Effector memory CD4-positive, alpha-beta T cell (primary cell): Measurements from ENCODE around the gene FAM83E.

Source experiments
- DNase-seq, 3 donors: peaks; one replicate each; pipeline ENCODE4 v3.0.0-alpha.2; 2020
- H3K27ac ChIP-seq: 2 replicates; pipeline ENCODE4 v1.7.0; 2013; ENCODE audit warnings: mild to moderate bottlenecking, low read length, moderate library complexity; ENCODE audit not compliant: insufficient read depth, poor library complexity, severe bottlenecking
- H3K27me3 ChIP-seq: replicated peaks from 2 replicates; pipeline ENCODE4 v1.7.0; 2013; ENCODE audit warnings: mild to moderate bottlenecking, low read length; ENCODE audit not compliant: insufficient read depth, control insufficient read depth, poor library complexity, severe bottlenecking
- H3K36me3 ChIP-seq: 2 replicates; pipeline ENCODE4 v1.7.0; 2013; ENCODE audit warnings: mild to moderate bottlenecking, low read length, moderate library complexity; ENCODE audit not compliant: control insufficient read depth, insufficient read depth
- H3K4me1 ChIP-seq: 2 replicates; pipeline ENCODE4 v1.7.0; 2013; ENCODE audit warnings: low read length, mild to moderate bottlenecking; ENCODE audit not compliant: control insufficient read depth, insufficient read depth, poor library complexity, severe bottlenecking
- H3K4me3 ChIP-seq: 2 replicates; pipeline ENCODE4 v1.7.0; 2013; ENCODE audit warnings: low read length, low read depth, mild to moderate bottlenecking; ENCODE audit not compliant: insufficient read depth, poor library complexity, severe bottlenecking
- H3K9me3 ChIP-seq: 2 replicates; pipeline ENCODE4 v1.7.0; 2013; ENCODE audit warnings: mild to moderate bottlenecking, low read length, moderate library complexity; ENCODE audit not compliant: control insufficient read depth

The FAM83E gene

DNA sequence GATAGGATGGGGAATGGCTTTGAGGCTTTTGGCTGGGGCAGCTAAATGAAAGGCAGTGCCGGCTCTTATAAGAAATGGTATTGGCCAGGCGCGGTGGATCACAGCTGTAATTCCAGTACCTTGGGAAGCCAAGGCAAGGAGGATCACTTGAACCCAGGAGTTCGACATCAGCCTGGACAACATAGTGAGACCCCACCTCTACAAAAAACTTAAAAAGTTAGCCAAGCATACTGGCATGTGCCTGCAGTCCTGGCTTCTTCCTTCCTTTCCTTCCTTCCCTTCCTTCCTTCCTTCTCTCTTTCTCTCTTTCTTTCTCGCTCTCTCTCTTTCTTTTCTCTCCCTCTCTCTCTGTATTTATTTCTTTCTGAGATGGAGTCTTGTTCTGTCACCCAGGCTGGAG lies 28.0 kb upstream of the FAM83E start:
- no peak overlapping the region for H3K27ac ChIP-seq
- H3K27me3 ChIP-seq, result no peaks in the 10 kb centered on the region
- no peak overlapping the region for H3K4me3 ChIP-seq
- H3K4me1 ChIP-seq, result peaks cover 26% of the 10 kb centered on the region
- H3K36me3 ChIP-seq, result no peaks in the 10 kb centered on the region
- DNase-seq, result no peak
- H3K9me3 ChIP-seq, result no peaks in the 10 kb centered on the region

DNA sequence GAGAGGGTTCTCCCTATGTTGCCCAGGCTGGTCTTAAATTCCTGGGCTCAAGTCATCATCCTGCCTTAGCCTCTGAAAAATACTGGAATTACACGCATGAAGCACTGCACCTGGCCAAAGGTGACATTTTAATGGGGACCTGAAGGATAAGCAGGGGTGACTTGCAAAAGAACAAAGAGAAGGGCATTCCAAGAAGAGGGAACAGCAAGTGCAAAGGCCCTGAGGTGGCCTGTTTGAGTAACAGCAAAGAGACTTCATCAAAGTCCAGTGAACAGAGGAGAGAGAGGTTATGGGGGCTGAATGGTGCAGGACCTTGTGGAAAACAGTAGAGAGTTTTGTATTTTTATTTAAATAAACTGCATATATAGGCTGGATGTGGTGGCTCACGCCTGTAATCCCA lies 27.0 kb upstream of the FAM83E start:
- H3K4me3 ChIP-seq, result no peak overlapping the region
- H3K27ac ChIP-seq, result no peak overlapping the region
- H3K36me3 ChIP-seq, result no peaks in the 10 kb centered on the region
- no peaks in the 10 kb centered on the region for H3K9me3 ChIP-seq
- DNase-seq, result no peak
- H3K27me3 ChIP-seq, result no peaks in the 10 kb centered on the region
- peaks cover 21% of the 10 kb centered on the region for H3K4me1 ChIP-seq

GRCh38 chr19:48639483-48640375 lies 24.9 kb upstream of the FAM83E start:
- H3K27me3 ChIP-seq, result no peaks in the 10 kb centered on the region
- DNase-seq, result peak in 1 of 3 donors; percentile 38
- no peak overlapping the region for H3K4me3 ChIP-seq
- no peaks in the 10 kb centered on the region for H3K36me3 ChIP-seq
- peaks cover 11% of the 10 kb centered on the region for H3K4me1 ChIP-seq
- H3K27ac ChIP-seq, result no peak overlapping the region
- H3K9me3 ChIP-seq, result no peaks in the 10 kb centered on the region

DNA sequence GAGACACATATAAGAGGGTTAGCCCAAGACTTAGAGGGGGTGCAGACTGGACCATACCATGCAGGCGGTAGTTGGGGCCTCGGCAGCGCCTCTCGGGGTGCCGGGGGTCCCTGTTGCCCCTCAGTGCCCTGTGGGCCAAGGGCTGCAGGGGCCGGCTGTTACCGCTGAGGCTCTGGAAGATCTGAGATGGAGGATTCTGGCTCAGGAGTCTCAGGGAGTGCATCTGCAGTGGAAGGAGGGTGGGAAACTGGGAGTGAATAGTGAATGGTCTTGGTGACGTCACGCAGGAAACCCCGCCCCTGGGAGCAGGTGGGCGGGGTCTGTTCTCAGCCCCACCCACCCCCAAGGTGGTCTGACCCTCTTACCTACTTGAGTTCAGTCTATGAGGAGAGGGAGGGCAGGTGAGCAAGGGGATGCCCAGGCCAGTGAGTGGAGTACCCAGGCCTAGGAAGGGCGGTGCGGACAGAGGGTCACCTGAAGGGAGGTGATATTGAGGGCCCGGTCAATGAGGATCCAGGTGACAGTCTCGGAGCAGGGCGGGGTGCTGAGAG lies 24.0 kb upstream of the FAM83E start:
- Histone ChIP-seq H3K36me3 (no peaks in the 10 kb centered on the region), H3K4me3 (no peak overlapping the region), H3K9me3 (no peaks in the 10 kb centered on the region), H3K27me3 (no peaks in the 10 kb centered on the region), H3K4me1 (peaks cover 13% of the 10 kb centered on the region), H3K27ac (peak overlapping the region; percentile 88)
- DNase-seq, result no peak

DNA sequence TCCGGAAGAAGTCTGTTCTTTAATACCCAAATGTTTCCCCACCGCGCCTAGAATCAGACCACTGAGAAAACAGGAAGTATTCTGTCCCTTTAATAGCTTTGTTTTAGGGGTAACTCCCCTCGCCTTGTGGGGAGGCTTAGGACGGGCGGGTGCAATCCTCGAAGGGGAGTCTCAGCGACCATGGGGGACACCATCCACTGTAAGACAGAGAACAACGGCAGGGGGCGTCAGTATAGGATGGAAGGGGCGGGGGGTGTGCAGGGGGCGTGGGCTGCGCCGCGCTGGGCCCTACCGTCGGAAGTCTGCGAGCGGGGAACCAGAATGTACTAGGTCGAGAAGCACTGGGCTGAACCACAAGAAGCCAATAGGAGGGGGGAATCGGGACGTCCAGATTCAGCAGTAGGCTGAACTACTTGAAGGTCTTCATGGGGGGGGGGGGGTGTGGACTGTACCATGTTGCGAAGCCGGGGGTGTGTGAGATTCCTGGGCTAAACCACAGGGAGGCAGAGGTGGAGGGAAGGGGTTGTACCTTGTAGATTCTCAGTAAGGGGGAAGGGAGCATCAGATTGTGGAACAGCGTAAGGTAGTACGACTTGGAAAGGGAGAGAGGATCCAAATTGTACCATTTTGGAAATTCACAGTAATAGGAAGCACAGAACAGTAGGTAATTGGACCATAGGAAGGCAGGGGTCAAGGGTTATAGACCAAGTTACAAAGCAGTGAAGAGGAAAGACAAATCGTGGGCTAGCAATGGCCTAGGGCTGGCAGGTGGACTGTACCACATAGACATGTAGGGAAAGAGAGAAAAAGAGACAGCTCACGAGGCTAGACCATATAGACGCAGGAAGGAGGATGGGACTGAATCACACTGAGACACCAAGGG lies 23.3 kb upstream of the FAM83E start:
- peaks cover 21% of the 10 kb centered on the region for H3K4me1 ChIP-seq
- H3K36me3 ChIP-seq, result peaks cover 4% of the 10 kb centered on the region
- DNase-seq, result peak; percentile 78 to 85 (median 80)

DNA sequence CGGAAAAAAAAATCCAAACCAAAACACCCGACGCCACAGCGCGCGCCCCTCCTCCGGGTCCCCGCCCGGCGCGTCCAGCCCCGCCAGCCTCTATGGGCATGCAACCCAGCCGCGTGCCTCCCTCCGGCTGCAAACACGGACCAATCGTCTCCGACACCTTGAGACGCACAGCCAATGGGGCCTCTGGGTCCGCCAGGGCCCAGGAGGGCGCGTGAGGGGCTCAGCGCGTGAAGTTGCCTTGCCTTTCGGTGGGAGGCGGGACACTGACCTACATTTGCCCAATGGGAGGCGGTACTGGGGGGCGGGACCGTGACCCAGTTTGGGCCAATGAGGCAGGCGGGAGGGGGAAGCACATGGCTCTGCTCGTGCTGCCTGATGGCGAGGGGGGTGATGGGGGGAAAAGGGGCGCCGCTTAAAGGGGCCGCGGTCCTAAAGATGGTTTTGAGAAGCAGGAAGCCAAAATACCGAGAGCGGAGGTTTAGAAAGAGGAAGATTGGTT lies 22.6 kb upstream of the FAM83E start:
- peak overlapping the region; percentile 95 for H3K4me3 ChIP-seq
- no peaks in the 10 kb centered on the region for H3K9me3 ChIP-seq
- peak overlapping the region; percentile 88 for H3K27ac ChIP-seq
- H3K27me3 ChIP-seq, result no peaks in the 10 kb centered on the region
- peaks cover 22% of the 10 kb centered on the region for H3K4me1 ChIP-seq
- H3K36me3 ChIP-seq, result peaks cover 11% of the 10 kb centered on the region
- DNase-seq, result peak; percentile 100

More for the DNA sequence above, 23.3 kb upstream of the FAM83E start:
- no peaks in the 10 kb centered on the region for H3K9me3 ChIP-seq
- peak overlapping the region; percentile 28 for H3K4me3 ChIP-seq
- no peaks in the 10 kb centered on the region for H3K27me3 ChIP-seq
- H3K27ac ChIP-seq, result peak overlapping the region; percentile 88

DNA sequence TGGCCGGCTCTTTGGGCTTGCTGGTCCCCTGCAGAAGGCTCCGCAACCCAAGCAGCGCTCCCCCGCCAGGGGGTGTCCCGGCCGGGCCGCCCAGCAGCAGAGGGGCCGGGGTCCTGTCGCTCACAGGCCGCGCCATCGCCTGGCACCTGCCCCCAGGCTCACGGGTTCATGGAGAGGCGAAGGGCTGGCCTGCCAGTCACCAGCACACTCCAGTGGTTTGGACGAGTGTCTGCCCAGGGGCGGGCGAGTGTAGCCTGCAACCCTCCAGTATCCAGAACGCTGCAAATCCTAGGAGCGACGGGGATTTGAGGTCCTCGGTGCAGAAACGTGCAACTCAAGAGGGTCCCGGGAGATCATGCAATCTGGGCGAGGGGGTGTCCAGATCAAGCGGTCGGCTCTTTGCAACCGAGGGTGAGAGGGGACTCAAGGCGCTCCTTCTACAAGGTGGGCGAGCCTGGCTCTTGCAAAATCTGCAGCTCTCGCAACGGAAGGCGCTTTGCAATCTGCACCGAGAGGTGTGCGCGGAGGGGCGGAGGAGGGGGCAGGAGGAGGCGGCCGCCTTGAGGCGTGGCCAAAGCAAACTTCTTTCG lies 22.1 kb upstream of the FAM83E start, which contains the start of gene DBP:
Gene DBP (minus strand): TSS at position 521 of the 590 bp plus-strand sequence. CDS start 385 bp downstream, at position 136.
- Histone ChIP-seq H3K9me3 (no peaks in the 10 kb centered on the region), H3K4me1 (peaks cover 22% of the 10 kb centered on the region), H3K4me3 (peak within 1 kb of the TSS; percentile 95), H3K27me3 (no peaks in the 10 kb centered on the region), H3K36me3 (peaks cover 13% of the 10 kb centered on the region), H3K27ac (peak within 1 kb of the TSS; percentile 88)
- no peak for DNase-seq

DNA sequence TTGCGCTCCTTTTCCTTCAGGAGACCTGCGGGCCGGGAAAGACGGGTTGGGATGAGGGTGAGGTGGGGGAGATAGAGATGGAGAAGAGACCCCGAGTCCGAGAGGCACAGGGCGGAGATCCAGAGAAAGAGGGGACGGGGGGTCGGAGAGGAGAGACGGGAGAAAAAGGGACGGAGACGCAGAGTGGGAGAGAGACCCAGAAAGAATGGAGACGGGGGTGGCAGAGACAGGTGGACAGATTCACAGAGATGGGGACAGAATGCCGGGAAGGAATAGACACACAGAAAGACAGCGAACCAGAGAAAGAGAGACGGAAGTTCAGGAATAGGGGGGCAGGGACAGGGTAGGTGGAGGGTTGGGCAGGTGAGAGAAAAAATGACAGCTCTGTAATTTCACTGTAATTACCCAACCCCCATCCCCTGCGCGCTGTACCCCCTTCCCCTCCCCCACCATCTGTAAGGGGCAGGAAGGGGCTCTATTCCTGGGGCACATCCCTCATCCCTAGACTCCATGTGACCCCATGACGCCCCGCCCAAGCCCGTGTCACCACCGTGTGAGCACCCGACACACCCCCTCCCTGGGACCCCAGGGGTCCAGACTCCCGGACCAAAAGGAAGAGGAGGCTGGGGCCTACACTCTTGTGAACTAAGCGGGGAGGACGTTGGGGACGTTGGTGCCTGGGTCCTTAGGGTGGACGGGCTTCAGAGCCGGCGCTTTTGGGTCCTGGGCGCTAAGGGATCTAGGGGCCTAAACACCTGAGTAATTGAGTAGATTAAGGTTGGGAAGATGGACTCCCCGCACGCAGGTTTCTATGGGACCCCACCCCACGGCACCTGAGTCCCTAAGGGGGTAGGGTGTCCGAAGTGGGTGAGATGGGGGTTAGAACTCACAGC lies 21.3 kb upstream of the FAM83E start:
- DNase-seq, result no peak
- H3K27ac ChIP-seq, result peak overlapping the region; percentile 88
- H3K4me3 ChIP-seq, result peak overlapping the region; percentile 95
- no peaks in the 10 kb centered on the region for H3K27me3 ChIP-seq
- H3K4me1 ChIP-seq, result peaks cover 22% of the 10 kb centered on the region
- H3K9me3 ChIP-seq, result no peaks in the 10 kb centered on the region
- peaks cover 20% of the 10 kb centered on the region for H3K36me3 ChIP-seq
